Left lung (tissue), 10 donors: ENCODE measurements around the gene TMEM115. TPM values are rescaled to one million over a fixed set of nuclear protein-coding genes. Genes with fewer than 3 reads are reported as not detected.

ENCODE experiments used
- ATAC-seq: fragments of 200-7000 bp; cut with Tn5 transposase; one replicate; pipeline ENCODE4 v1.9.1; 2020; ENCODE audit warnings: moderate library complexity
- DNase-seq, 4 donors: peaks; one replicate each; pipeline ENCODE4 v3.0.0-alpha.2; 2013 to 2020
- H3K27ac ChIP-seq, 2 donors: fragments of 200-600 bp; sonication (generic) in 1 of 2; one replicate each; pipeline versions ENCODE4 v1.5.0 to v1.8.0; 2020 to 2021
- H3K27me3 ChIP-seq, 2 donors: fragments of 200-600 bp; sonication (generic) in 1 of 2; one replicate each; pipeline versions ENCODE4 v1.5.0 to v1.8.0; 2020 to 2021
- H3K36me3 ChIP-seq, 2 donors: fragments of 200-600 bp; sonication (generic) in 1 of 2; one replicate each; pipeline versions ENCODE4 v1.5.0 to v1.8.0; 2020 to 2021
- H3K4me1 ChIP-seq, 2 donors: fragments of 200-600 bp; one replicate each; pipeline ENCODE4 v1.8.0; 2021
- H3K4me3 ChIP-seq, 2 donors: fragments of 200-600 bp; sonication (generic) in 1 of 2; one replicate each; pipeline versions ENCODE4 v1.5.0 to v1.8.0; 2020 to 2021; ENCODE audit warnings: mild to moderate bottlenecking in 1 of 2
- H3K9me3 ChIP-seq, 2 donors: fragments of 200-600 bp; sonication (generic) in 1 of 2; one replicate each; pipeline versions ENCODE4 v1.5.0 to v1.8.0; 2020 to 2021
- CTCF ChIP-seq, 2 donors: fragments of 200-600 bp; sonication (generic) in 1 of 2; IDR thresholded peaks; one replicate each; pipeline versions ENCODE4 v1.5.0 to v1.8.0; 2021; ENCODE audit warnings: antibody characterized with exemption in 2 of 2
- intact Hi-C, 2 donors: fragments of 100-400 bp; cut with DNase I; formaldehyde crosslinking; loops; one replicate each; pipeline versions ENCODE4 v1.11.2 to v1.14.2; 2022
- polyA plus RNA-seq, 6 donors: library from polyadenylated mRNA; unstranded; fragments of 120-200 nt; gene quantifications; one replicate each; pipeline ENCODE4 v1.2.1, GENCODE V29; 2013; ENCODE audit not compliant: insufficient read length in 6 of 6
- total RNA-seq, 2 donors: library from RNA; stranded (reverse); fragmentation: NEBNext Ultra II Directional; extraction: Animal tissue kit (Norgen Biotek cat#: 25700); gene quantifications; one replicate each; pipeline ENCODE4 v1.2.1, GENCODE V29; 2021
- donor health status: DM: no; HTN: yes; CAD: no.
- donor health status: DM: no; HTN: no; CAD: no.

The TMEM115 gene
- total and polyA plus RNA-seq, 8 donors = 23.3 to 39.1 (median 29.0) TPM

- no peak for TF ChIP-seq CTCF (IDR thresholded peaks at IDR 0.05)
- intact Hi-C loops = no loop called here
These were observed 26.4 kb upstream of the TMEM115 start for GRCh38 chr3:50385754-50386153.

GRCh38 chr3:50383750-50384149, 24.4 kb upstream of the TMEM115 start:
- intact Hi-C loops = no loop called here
- TF ChIP-seq CTCF (IDR thresholded peaks at IDR 0.05) = no peak
- no peaks in the 10 kb centered on the region for H3K27me3 ChIP-seq
- no peaks in the 10 kb centered on the region for H3K36me3 ChIP-seq
- DNase-seq = no peak
- no peak overlapping the region for H3K4me3 ChIP-seq
- H3K4me1 ChIP-seq = no peaks in the 10 kb centered on the region
- no peaks in the 10 kb centered on the region for H3K9me3 ChIP-seq
- H3K27ac ChIP-seq = no peak overlapping the region
- ATAC-seq = no peak

More at GRCh38 chr3:50385754-50386153, 26.4 kb upstream of the TMEM115 start:
- H3K36me3 ChIP-seq = no peaks in the 10 kb centered on the region
- DNase-seq = no peak
- ATAC-seq = no peak
- no peak overlapping the region for H3K4me3 ChIP-seq
- no peaks in the 10 kb centered on the region for H3K9me3 ChIP-seq
- no peak overlapping the region for H3K27ac ChIP-seq
- peaks cover under 1 to 2% of the 10 kb centered on the region in 2 donors for H3K4me1 ChIP-seq
- no peaks in the 10 kb centered on the region for H3K27me3 ChIP-seq

GRCh38 chr3:50382722-50383121, 23.4 kb upstream of the TMEM115 start:
- H3K9me3 ChIP-seq = no peaks in the 10 kb centered on the region
- H3K27me3 ChIP-seq = no peaks in the 10 kb centered on the region
- H3K4me3 ChIP-seq = no peak overlapping the region
- H3K4me1 ChIP-seq = no peaks in the 10 kb centered on the region
- intact Hi-C loops = no loop called here
- TF ChIP-seq CTCF (IDR thresholded peaks at IDR 0.05) = no peak
- no peak for ATAC-seq
- H3K27ac ChIP-seq = no peak overlapping the region
- H3K36me3 ChIP-seq = no peaks in the 10 kb centered on the region
- no peak for DNase-seq

- Histone ChIP-seq H3K36me3 (no peaks in the 10 kb centered on the region), H3K27ac (no peak overlapping the region), H3K4me3 (no peak overlapping the region), H3K4me1 (no peaks in the 10 kb centered on the region), H3K27me3 (no peaks in the 10 kb centered on the region), H3K9me3 (no peaks in the 10 kb centered on the region)
- no peak for ATAC-seq
- no peak for DNase-seq
- TF ChIP-seq CTCF (IDR thresholded peaks at IDR 0.05) = no peak
- intact Hi-C loops = no loop called here
These were observed 22.1 kb upstream of the TMEM115 start for GRCh38 chr3:50381383-50381782.

- no peak for ATAC-seq
- no peak for TF ChIP-seq CTCF (IDR thresholded peaks at IDR 0.05)
- Histone ChIP-seq H3K9me3 (no peaks in the 10 kb centered on the region), H3K27ac (no peak overlapping the region), H3K27me3 (no peaks in the 10 kb centered on the region), H3K36me3 (no peaks in the 10 kb centered on the region), H3K4me1 (no peaks in the 10 kb centered on the region), H3K4me3 (no peak overlapping the region)
- intact Hi-C loops = no loop called here
- no peak for DNase-seq
These were observed 21.2 kb upstream of the TMEM115 start for GRCh38 chr3:50380405-50381085.
